OCI-LY3 (cell line): ENCODE measurements around the gene RILPL1.

ENCODE experiments used
- EZH2phosphoT487 ChIP-seq: fragments of 200-600 bp; shearing (Covaris generic); IDR thresholded peaks from 2 replicates; pipeline ENCODE4 v1.6.1; 2018; ENCODE audit warnings: antibody characterized with exemption, mixed run types, low read depth
- TF ChIP-seq, protein P1 (sequence below): fragments of 200-600, 300-600 bp; sonication (generic); IDR thresholded peaks from 2 replicates; pipeline ENCODE4 v1.5.1; 2014; ENCODE audit warnings: antibody characterized with exemption, low read length, low read depth

DNA sequence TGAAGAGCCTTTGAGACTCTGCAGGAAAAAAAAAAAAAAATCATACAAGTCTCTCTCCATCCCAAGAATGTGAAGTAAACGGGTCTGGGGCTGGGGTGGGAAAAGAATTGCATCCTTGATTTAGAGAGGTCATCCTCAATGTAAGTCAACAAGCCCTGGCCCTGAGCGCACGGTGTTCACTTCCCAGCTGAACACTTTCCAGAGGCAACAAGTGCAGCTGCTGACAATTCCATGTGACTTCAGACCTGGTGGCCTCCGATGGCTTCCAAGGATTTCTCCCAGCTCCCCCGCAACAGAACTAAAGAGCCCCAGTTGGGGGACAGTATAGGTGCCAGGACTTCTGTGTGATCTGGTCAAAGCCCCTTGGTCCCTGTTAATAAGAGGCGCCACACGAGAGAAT is 2.4 kb downstream of the RILPL1 start:
- TF ChIP-seq, protein P1, sequence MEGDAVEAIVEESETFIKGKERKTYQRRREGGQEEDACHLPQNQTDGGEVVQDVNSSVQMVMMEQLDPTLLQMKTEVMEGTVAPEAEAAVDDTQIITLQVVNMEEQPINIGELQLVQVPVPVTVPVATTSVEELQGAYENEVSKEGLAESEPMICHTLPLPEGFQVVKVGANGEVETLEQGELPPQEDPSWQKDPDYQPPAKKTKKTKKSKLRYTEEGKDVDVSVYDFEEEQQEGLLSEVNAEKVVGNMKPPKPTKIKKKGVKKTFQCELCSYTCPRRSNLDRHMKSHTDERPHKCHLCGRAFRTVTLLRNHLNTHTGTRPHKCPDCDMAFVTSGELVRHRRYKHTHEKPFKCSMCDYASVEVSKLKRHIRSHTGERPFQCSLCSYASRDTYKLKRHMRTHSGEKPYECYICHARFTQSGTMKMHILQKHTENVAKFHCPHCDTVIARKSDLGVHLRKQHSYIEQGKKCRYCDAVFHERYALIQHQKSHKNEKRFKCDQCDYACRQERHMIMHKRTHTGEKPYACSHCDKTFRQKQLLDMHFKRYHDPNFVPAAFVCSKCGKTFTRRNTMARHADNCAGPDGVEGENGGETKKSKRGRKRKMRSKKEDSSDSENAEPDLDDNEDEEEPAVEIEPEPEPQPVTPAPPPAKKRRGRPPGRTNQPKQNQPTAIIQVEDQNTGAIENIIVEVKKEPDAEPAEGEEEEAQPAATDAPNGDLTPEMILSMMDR, result no peak
- no peak for TF ChIP-seq EZH2phosphoT487
